ENCODE results near the gene HINFP. TPM values are rescaled to one million over a fixed set of nuclear protein-coding genes. Genes with fewer than 3 reads are reported as not detected.

Gene HINFP
- total and polyA plus RNA-seq, 9 of the 15 experiments (the other 6 are each of a cell fraction or from before 2014, with no cell fraction given) = 13.8 to 34.1 (median 22.5) TPM

- TF ChIP-seq ELK1 (CRISPR knock-in tag; IDR thresholded peaks at IDR 0.05) (no peak), ZNF431 (CRISPR knock-in tag; IDR thresholded peaks at IDR 0.05) (no peak), MIER1 (IDR thresholded peaks at IDR 0.05; ENCODE audit: low read depth) (no peak), KLF16 (IDR thresholded peaks at IDR 0.05) (no peak), LARP7 (IDR thresholded peaks at IDR 0.05) (no peak), TBL1XR1 (IDR thresholded peaks at IDR 0.05; ENCODE audit: low read length in 2 of 2) (no peak), ZBTB5 (IDR thresholded peaks at IDR 0.05) (no peak), TAF15 (IDR thresholded peaks at IDR 0.05; ENCODE audit: low read depth, low read length) (no peak), CHD7 (IDR thresholded peaks at IDR 0.05; ENCODE audit: low read depth, low read length) (no peak), ZNF449 (CRISPR knock-in tag; IDR thresholded peaks at IDR 0.05) (0 out of 2 replicates have a peak, but pooled peaks have one; percentile 50), CSDE1 (IDR thresholded peaks at IDR 0.05) (no peak), PML (IDR thresholded peaks at IDR 0.05; ENCODE audit: low read length) (no peak; the same call in 1 of the 2 replicates)
These were observed 36.5 kb upstream of the HINFP start, which contains the start of gene HMBS (continued) for GRCh38 chr11:119084663-119085436.
